Measurements from ENCODE around the gene MICALL2.

DNA sequence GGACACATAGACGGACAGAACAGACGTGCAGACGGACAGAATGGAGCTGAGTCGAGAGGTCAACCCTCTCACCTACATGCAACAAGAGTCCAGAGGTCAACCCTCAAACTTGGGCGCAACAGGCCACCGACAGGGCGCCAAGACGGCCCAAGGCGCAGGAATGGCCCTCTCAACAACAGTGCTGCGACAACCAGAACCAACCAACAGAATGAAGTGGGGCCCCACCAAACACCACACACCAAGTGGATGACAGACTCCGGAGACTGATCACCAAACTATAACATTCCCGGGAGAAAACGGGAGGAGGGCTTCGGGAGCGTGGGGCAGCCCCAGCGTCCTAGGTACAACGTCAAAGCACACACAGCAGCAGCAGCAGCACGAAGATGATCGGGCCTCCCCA lies 31.6 kb upstream of the MICALL2 start:
- TF ChIP-seq, protein P1, sequence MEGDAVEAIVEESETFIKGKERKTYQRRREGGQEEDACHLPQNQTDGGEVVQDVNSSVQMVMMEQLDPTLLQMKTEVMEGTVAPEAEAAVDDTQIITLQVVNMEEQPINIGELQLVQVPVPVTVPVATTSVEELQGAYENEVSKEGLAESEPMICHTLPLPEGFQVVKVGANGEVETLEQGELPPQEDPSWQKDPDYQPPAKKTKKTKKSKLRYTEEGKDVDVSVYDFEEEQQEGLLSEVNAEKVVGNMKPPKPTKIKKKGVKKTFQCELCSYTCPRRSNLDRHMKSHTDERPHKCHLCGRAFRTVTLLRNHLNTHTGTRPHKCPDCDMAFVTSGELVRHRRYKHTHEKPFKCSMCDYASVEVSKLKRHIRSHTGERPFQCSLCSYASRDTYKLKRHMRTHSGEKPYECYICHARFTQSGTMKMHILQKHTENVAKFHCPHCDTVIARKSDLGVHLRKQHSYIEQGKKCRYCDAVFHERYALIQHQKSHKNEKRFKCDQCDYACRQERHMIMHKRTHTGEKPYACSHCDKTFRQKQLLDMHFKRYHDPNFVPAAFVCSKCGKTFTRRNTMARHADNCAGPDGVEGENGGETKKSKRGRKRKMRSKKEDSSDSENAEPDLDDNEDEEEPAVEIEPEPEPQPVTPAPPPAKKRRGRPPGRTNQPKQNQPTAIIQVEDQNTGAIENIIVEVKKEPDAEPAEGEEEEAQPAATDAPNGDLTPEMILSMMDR (IDR thresholded peaks at IDR 0.05): no peak
- no peak for TF ChIP-seq POLR2A (IDR thresholded peaks at IDR 0.05)

Measured in testis (tissue), 2 donors.